ENCODE results near the gene CNNM1. TPM values are rescaled to one million over a fixed set of nuclear protein-coding genes. Genes with fewer than 3 reads are reported as not detected.

Gene CNNM1
- total and polyA plus RNA-seq, 12 donors, result 0.01 to 0.24 (median 0.10) TPM; not detected in 4

- H3K27ac ChIP-seq, result no peak overlapping the region
- 75 to 77% methylated on average over 5 of the region's 5 CpGs for WGBS, 2 donors
- peaks cover 0 to 5% (median 0%) of the 10 kb centered on the region in 7 donors for H3K27me3 ChIP-seq
- H3K9me3 ChIP-seq, result no peaks in the 10 kb centered on the region
- TF ChIP-seq CTCF (IDR thresholded peaks at IDR 0.05), result no peak
- ATAC-seq (peak in 1 of 8 donors; percentile 33), DNase-seq (no peak)
- intact Hi-C loops (cut with DNase I), result no loop called here
- no peaks in the 10 kb centered on the region for H3K4me1 ChIP-seq
- H3K4me3 ChIP-seq, result no peak overlapping the region
- no peaks in the 10 kb centered on the region for H3K36me3 ChIP-seq
These were observed 31.8 kb downstream of the CNNM1 start for GRCh38 chr10:99360934-99361333.

GRCh38 chr10:99364125-99364524 lies 35.0 kb downstream of the CNNM1 start:
- H3K9me3 ChIP-seq, result no peaks in the 10 kb centered on the region
- H3K4me3 ChIP-seq, result no peak overlapping the region
- no peaks in the 10 kb centered on the region for H3K36me3 ChIP-seq
- no peak for DNase-seq
- no peak for TF ChIP-seq CTCF (IDR thresholded peaks at IDR 0.05)
- no peak overlapping the region for H3K27ac ChIP-seq
- no peak for ATAC-seq
- intact Hi-C loops (cut with DNase I), result no loop called here
- H3K4me1 ChIP-seq, result no peaks in the 10 kb centered on the region
- peaks cover 0 to 14% (median 0%) of the 10 kb centered on the region in 7 donors for H3K27me3 ChIP-seq
- WGBS, 2 donors, result 70 to 78% methylated on average over 4 of the region's 4 CpGs

GRCh38 chr10:99365311-99365710 lies 36.2 kb downstream of the CNNM1 start:
- 21 to 43% methylated on average over 1 of the region's 1 CpG for WGBS, 2 donors
- Histone ChIP-seq H3K27ac (no peak overlapping the region), H3K36me3 (no peaks in the 10 kb centered on the region), H3K27me3 (peaks cover 0 to 21% (median 0%) of the 10 kb centered on the region in 7 donors), H3K9me3 (no peaks in the 10 kb centered on the region), H3K4me3 (no peak overlapping the region), H3K4me1 (no peaks in the 10 kb centered on the region)
- DNase-seq, result no peak
- no peak for ATAC-seq
- no peak for TF ChIP-seq CTCF (IDR thresholded peaks at IDR 0.05)
- intact Hi-C loops (cut with DNase I), result no loop called here

- 56 to 67% methylated on average over 1 of the region's 1 CpG for WGBS, 2 donors
- Histone ChIP-seq H3K4me3 (no peak overlapping the region), H3K4me1 (no peaks in the 10 kb centered on the region), H3K27me3 (peaks cover 0 to 25% (median 0%) of the 10 kb centered on the region in 7 donors), H3K36me3 (no peaks in the 10 kb centered on the region), H3K9me3 (no peaks in the 10 kb centered on the region), H3K27ac (no peak overlapping the region)
- ATAC-seq, result no peak
- DNase-seq, result no peak
- intact Hi-C loops (cut with DNase I), result no loop called here
- TF ChIP-seq CTCF (IDR thresholded peaks at IDR 0.05), result no peak
These were observed 36.6 kb downstream of the CNNM1 start for GRCh38 chr10:99365736-99366135.
